Calu3 (cell line): ENCODE results near the gene BCLAF3. TPM values are rescaled to one million over a fixed set of nuclear protein-coding genes. Genes with fewer than 3 reads are reported as not detected.

Source experiments
- BruUV-seq: library from RNA; stranded (reverse); fragments of 400-500 nt; replicated peaks from 2 replicates; lab custom pipeline; 2021; lab: Mats Ljungman, UMichigan
- CTCF ChIA-PET: fragments of 300-600 bp; sonication (Branson Sonifier 250); formaldehyde crosslinking; loops from one replicate; lab custom pipeline; 2022; ENCODE audit warnings: antibody characterized with exemption; lab: Charles Lee
- DNase-seq: peaks from one replicate; pipeline ENCODE4 v3.0.0; 2022
- H3K27ac Mint-ChIP-seq: one replicate; pipeline ENCODE4 v1.8.0; 2022; ENCODE audit warnings: mixed read lengths; ENCODE audit not compliant: unreplicated experiment
- H3K27me3 Mint-ChIP-seq: one replicate; pipeline ENCODE4 v1.8.0; 2022; ENCODE audit warnings: mixed read lengths; ENCODE audit not compliant: unreplicated experiment
- H3K36me3 Mint-ChIP-seq: one replicate; pipeline ENCODE4 v1.8.0; 2022; ENCODE audit warnings: mild to moderate bottlenecking, moderate library complexity, mixed read lengths; ENCODE audit not compliant: insufficient read depth, unreplicated experiment
- H3K4me1 Mint-ChIP-seq: one replicate; pipeline ENCODE4 v1.8.0; 2022; ENCODE audit warnings: mild to moderate bottlenecking, low read depth, mixed read lengths; ENCODE audit not compliant: unreplicated experiment
- H3K4me3 Mint-ChIP-seq: one replicate; pipeline ENCODE4 v1.8.0; 2022; ENCODE audit warnings: mild to moderate bottlenecking, low read depth, moderate library complexity, mixed read lengths; ENCODE audit not compliant: unreplicated experiment
- H3K9me3 Mint-ChIP-seq: one replicate; pipeline ENCODE4 v1.8.0; 2022; ENCODE audit warnings: low read depth, mixed read lengths; ENCODE audit not compliant: unreplicated experiment
- CTCF ChIP-seq: fragments of 200-600 bp; IDR thresholded peaks from one replicate; pipeline ENCODE4 v1.8.0; 2022; ENCODE audit warnings: antibody characterized with exemption; ENCODE audit not compliant: unreplicated experiment
- intact Hi-C: fragments of 100-400 bp; cut with micrococcal nuclease; formaldehyde crosslinking; loops from one replicate; pipeline ENCODE4 v1.10.0; 2022; ENCODE audit not compliant: unreplicated experiment
- total RNA-seq: library from RNA; stranded (reverse); gene quantifications from 2 replicates; pipeline ENCODE4 v1.2.3, GENCODE V29; 2022

Gene BCLAF3
- total RNA-seq, 1 experiment from 2014 or later: 11.1 TPM

GRCh38 chrX:19956306-19956705, 34.6 kb downstream of the BCLAF3 start:
- intact Hi-C loops: no loop called here
- H3K36me3 Mint-ChIP-seq: no peaks in the 10 kb centered on the region
- H3K4me3 Mint-ChIP-seq: no peak overlapping the region
- CTCF ChIA-PET: no interaction called here
- H3K9me3 Mint-ChIP-seq: no peaks in the 10 kb centered on the region
- BruUV-seq: no TSS peak
- peaks cover 11% of the 10 kb centered on the region for H3K4me1 Mint-ChIP-seq
- no peaks in the 10 kb centered on the region for H3K27me3 Mint-ChIP-seq
- no peak overlapping the region for H3K27ac Mint-ChIP-seq
- DNase-seq: no peak
- TF ChIP-seq CTCF: no peak

GRCh38 chrX:19955306-19955705, 35.6 kb downstream of the BCLAF3 start:
- CTCF ChIA-PET: no interaction called here
- Mint-ChIP-seq H3K4me1 (peaks cover 11% of the 10 kb centered on the region), H3K27ac (no peak overlapping the region), H3K4me3 (no peak overlapping the region), H3K27me3 (no peaks in the 10 kb centered on the region), H3K36me3 (no peaks in the 10 kb centered on the region), H3K9me3 (no peaks in the 10 kb centered on the region)
- no peak for TF ChIP-seq CTCF
- no peak for DNase-seq
- intact Hi-C loops: no loop called here
- no TSS peak for BruUV-seq

GRCh38 chrX:19954335-19955096, 36.3 kb downstream of the BCLAF3 start:
- DNase-seq: no peak
- Mint-ChIP-seq H3K9me3 (no peaks in the 10 kb centered on the region), H3K27ac (no peak overlapping the region), H3K4me3 (no peak overlapping the region), H3K36me3 (no peaks in the 10 kb centered on the region), H3K27me3 (no peaks in the 10 kb centered on the region), H3K4me1 (peaks cover 11% of the 10 kb centered on the region)
- CTCF ChIA-PET: no interaction called here
- no peak for TF ChIP-seq CTCF
- intact Hi-C loops: no loop called here
- no TSS peak for BruUV-seq

- H3K4me3 Mint-ChIP-seq: no peak overlapping the region
- intact Hi-C loops: no loop called here
- no peak for DNase-seq
- TF ChIP-seq CTCF: no peak
- H3K27me3 Mint-ChIP-seq: no peaks in the 10 kb centered on the region
- no TSS peak for BruUV-seq
- no peak overlapping the region for H3K27ac Mint-ChIP-seq
- no peaks in the 10 kb centered on the region for H3K36me3 Mint-ChIP-seq
- H3K4me1 Mint-ChIP-seq: no peaks in the 10 kb centered on the region
- no peaks in the 10 kb centered on the region for H3K9me3 Mint-ChIP-seq
- CTCF ChIA-PET: no interaction called here
Measured at GRCh38 chrX:19953145-19953544, 37.7 kb downstream of the BCLAF3 start.
